ENCODE measurements around the gene ASB7.
"Not testable (repeated sequence)": the region's sequence is repeated elsewhere in the genome, so short reads cannot be mapped to it uniquely, and the experiment has no call there.

Gene ASB7

GRCh38 chr15:100671124-100671680, 68.8 kb downstream of the ASB7 start:
- Histone ChIP-seq H3K27ac (replicated peaks; ENCODE audit: low read length) (no peak overlapping the region), H3K4me3 (ENCODE audit: low read length in 2 of 2) (no peak overlapping the region), H3K23ac (ENCODE audit: low read depth, low read length, poor library complexity) (peak overlapping the region; percentile 38), H3K4ac (ENCODE audit: low read length) (no peak overlapping the region), H3K18ac (ENCODE audit: low read length) (no peak overlapping the region), H3K4me1 (ENCODE audit: control insufficient read depth in 2 of 2, insufficient read depth in 1 of 2, low read depth in 1 of 2, low read length in 2 of 2) (no peaks in the 10 kb centered on the region), H3K14ac (ENCODE audit: low read length) (no peak overlapping the region), H2BK120ac (ENCODE audit: low read depth, low read length) (no peak overlapping the region), H3K4me2 (ENCODE audit: insufficient read depth, low read length, poor library complexity, severe bottlenecking) (no peak overlapping the region), H3K36me3 (replicated peaks in 1 of 2; ENCODE audit: control insufficient read depth in 2 of 2, insufficient read depth in 2 of 2, low read length in 2 of 2) (no peaks in the 10 kb centered on the region), H2BK12ac (ENCODE audit: low read length) (no peak overlapping the region), H2AK5ac (ENCODE audit: low read depth, low read length) (peak overlapping the region; percentile 37), H4K8ac (ENCODE audit: low read depth, low read length) (no peak overlapping the region), H4K91ac (ENCODE audit: low read depth, low read length, poor library complexity) (no peak overlapping the region), H2AFZ (ENCODE audit: low read length) (no peak overlapping the region), H3K79me1 (ENCODE audit: low read depth, low read length) (no peaks in the 10 kb centered on the region), H2BK15ac (ENCODE audit: low read length) (no peak overlapping the region), H3K9ac (ENCODE audit: low read depth, low read length, poor library complexity) (no peak overlapping the region), H3K9me3 (replicated peaks in 1 of 2; ENCODE audit: control insufficient read depth in 2 of 2, insufficient read depth in 1 of 2, low read depth in 1 of 2, low read length in 2 of 2) (no peaks in the 10 kb centered on the region), H2BK5ac (ENCODE audit: low read length) (no peak overlapping the region), H3K27me3 (ENCODE audit: control insufficient read depth in 3 of 3, insufficient read depth in 3 of 3, low read depth in 1 of 3, low read length in 3 of 3) (peaks cover 0 to 2% (median 0%) of the 10 kb centered on the region in 3 experiments)
- no peak for DNase-seq (ENCODE audit: low spot score)
- no CpG with 5 or more reads among the region's 15 CpGs for WGBS, 2 donors (ENCODE audit: extremely low coverage in 2 of 2, insufficient read length in 2 of 2, insufficient replicate concordance in 1 of 2)

DNA sequence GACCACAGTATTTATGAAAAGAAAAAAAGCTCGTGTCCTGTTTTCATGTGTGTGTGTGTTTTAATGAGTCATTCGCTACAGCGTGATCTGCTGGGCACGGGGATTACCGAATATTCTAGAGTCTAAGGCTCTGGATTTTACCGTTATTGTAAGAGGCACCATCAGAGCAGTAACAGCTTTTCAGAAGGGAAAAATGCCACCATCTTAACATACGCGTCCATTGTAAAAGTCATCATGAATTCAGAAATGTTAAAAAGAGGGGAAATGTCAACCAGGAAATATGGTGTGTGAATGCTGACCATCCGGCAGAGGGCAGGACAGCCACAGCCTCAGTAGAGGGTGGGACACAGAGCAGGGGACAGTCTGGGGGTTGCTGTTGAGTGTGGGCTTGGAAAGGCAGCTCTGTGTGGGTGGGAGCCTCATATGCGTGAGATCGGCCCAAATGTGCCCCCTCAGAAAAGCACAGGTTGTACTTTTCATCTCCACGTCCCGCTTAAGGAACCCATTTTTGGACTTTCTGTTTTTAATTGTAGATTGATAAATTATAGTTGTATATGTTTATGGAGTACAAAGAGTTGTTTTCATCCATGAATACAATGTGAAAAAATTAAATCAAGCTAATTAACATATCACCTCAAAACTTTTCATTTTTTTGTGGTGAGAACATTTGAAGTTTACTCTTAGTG, 69.6 kb downstream of the ASB7 start:
- no peak overlapping the region for H2BK12ac ChIP-seq (ENCODE audit: low read length)
- no peak overlapping the region for H3K14ac ChIP-seq (ENCODE audit: low read length)
- no peak overlapping the region for H3K27ac ChIP-seq (replicated peaks; ENCODE audit: low read length)
- no peak overlapping the region for H2BK5ac ChIP-seq (ENCODE audit: low read length)
- H4K8ac ChIP-seq (ENCODE audit: low read depth, low read length): no peak overlapping the region
- no peak overlapping the region for H3K23ac ChIP-seq (ENCODE audit: low read depth, low read length, poor library complexity)
- no peak overlapping the region for H2BK120ac ChIP-seq (ENCODE audit: low read depth, low read length)
- H3K36me3 ChIP-seq (replicated peaks in 1 of 2; ENCODE audit: control insufficient read depth in 2 of 2, insufficient read depth in 2 of 2, low read length in 2 of 2): no peaks in the 10 kb centered on the region
- peaks cover 0 to 2% (median 0%) of the 10 kb centered on the region in 3 experiments for H3K27me3 ChIP-seq (ENCODE audit: control insufficient read depth in 3 of 3, insufficient read depth in 3 of 3, low read depth in 1 of 3, low read length in 3 of 3)
- no peak overlapping the region for H2AK5ac ChIP-seq (ENCODE audit: low read depth, low read length)
- H3K4ac ChIP-seq (ENCODE audit: low read length): no peak overlapping the region
- H3K79me1 ChIP-seq (ENCODE audit: low read depth, low read length): no peaks in the 10 kb centered on the region
- no peaks in the 10 kb centered on the region for H3K9me3 ChIP-seq (replicated peaks in 1 of 2; ENCODE audit: control insufficient read depth in 2 of 2, insufficient read depth in 1 of 2, low read depth in 1 of 2, low read length in 2 of 2)
- no peak overlapping the region for H3K4me3 ChIP-seq (ENCODE audit: low read length in 2 of 2)
- no peaks in the 10 kb centered on the region for H3K4me1 ChIP-seq (ENCODE audit: control insufficient read depth in 2 of 2, insufficient read depth in 1 of 2, low read depth in 1 of 2, low read length in 2 of 2)
- H2BK15ac ChIP-seq (ENCODE audit: low read length): no peak overlapping the region
- no CpG with 5 or more reads among the region's 13 CpGs for WGBS, 2 donors (ENCODE audit: extremely low coverage in 2 of 2, insufficient read length in 2 of 2, insufficient replicate concordance in 1 of 2)
- no peak overlapping the region for H2AFZ ChIP-seq (ENCODE audit: low read length)
- no peak overlapping the region for H3K9ac ChIP-seq (ENCODE audit: low read depth, low read length, poor library complexity)
- H4K91ac ChIP-seq (ENCODE audit: low read depth, low read length, poor library complexity): no peak overlapping the region
- no peak overlapping the region for H3K18ac ChIP-seq (ENCODE audit: low read length)
- H3K4me2 ChIP-seq (ENCODE audit: insufficient read depth, low read length, poor library complexity, severe bottlenecking): no peak overlapping the region
- DNase-seq (ENCODE audit: low spot score): no peak

DNA sequence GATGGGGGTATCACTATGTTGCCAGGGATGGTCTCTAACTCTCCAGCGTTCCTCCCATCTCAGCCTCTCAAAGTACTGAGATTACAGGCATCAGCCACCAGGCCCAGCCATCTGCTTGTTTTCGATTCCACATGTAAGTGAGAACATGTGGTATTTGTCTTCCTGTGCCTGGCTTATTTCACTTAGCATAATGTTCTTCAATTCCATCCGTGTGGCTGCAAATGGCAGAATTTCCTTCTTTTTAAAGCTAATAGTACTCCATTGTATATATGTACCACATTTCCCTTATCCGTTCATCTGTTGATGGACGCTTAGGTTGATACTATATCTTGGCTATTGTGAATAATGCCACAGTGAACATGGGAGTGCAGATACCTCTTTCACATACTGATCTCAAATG, 70.6 kb downstream of the ASB7 start:
- Histone ChIP-seq H3K27me3 (ENCODE audit: control insufficient read depth in 3 of 3, insufficient read depth in 3 of 3, low read depth in 1 of 3, low read length in 3 of 3) (peaks cover 0 to 2% (median 0%) of the 10 kb centered on the region in 3 experiments), H3K27ac (replicated peaks; ENCODE audit: low read length) (no peak overlapping the region), H3K18ac (ENCODE audit: low read length) (no peak overlapping the region), H2BK12ac (ENCODE audit: low read length) (no peak overlapping the region), H3K23ac (ENCODE audit: low read depth, low read length, poor library complexity) (no peak overlapping the region), H3K9me3 (replicated peaks in 1 of 2; ENCODE audit: control insufficient read depth in 2 of 2, insufficient read depth in 1 of 2, low read depth in 1 of 2, low read length in 2 of 2) (no peaks in the 10 kb centered on the region), H3K79me1 (ENCODE audit: low read depth, low read length) (no peaks in the 10 kb centered on the region), H3K4me1 (ENCODE audit: control insufficient read depth in 2 of 2, insufficient read depth in 1 of 2, low read depth in 1 of 2, low read length in 2 of 2) (no peaks in the 10 kb centered on the region), H2AK5ac (ENCODE audit: low read depth, low read length) (no peak overlapping the region), H3K4ac (ENCODE audit: low read length) (no peak overlapping the region), H4K8ac (ENCODE audit: low read depth, low read length) (no peak overlapping the region), H3K14ac (ENCODE audit: low read length) (no peak overlapping the region), H4K91ac (ENCODE audit: low read depth, low read length, poor library complexity) (no peak overlapping the region), H3K9ac (ENCODE audit: low read depth, low read length, poor library complexity) (no peak overlapping the region), H2AFZ (ENCODE audit: low read length) (no peak overlapping the region), H2BK120ac (ENCODE audit: low read depth, low read length) (no peak overlapping the region), H2BK15ac (ENCODE audit: low read length) (no peak overlapping the region), H3K4me3 (ENCODE audit: low read length in 2 of 2) (no peak overlapping the region), H2BK5ac (ENCODE audit: low read length) (no peak overlapping the region), H3K36me3 (replicated peaks in 1 of 2; ENCODE audit: control insufficient read depth in 2 of 2, insufficient read depth in 2 of 2, low read length in 2 of 2) (no peaks in the 10 kb centered on the region), H3K4me2 (ENCODE audit: insufficient read depth, low read length, poor library complexity, severe bottlenecking) (no peak overlapping the region)
- no peak for DNase-seq (ENCODE audit: low spot score)
- WGBS, 2 donors (ENCODE audit: extremely low coverage in 2 of 2, insufficient read length in 2 of 2, insufficient replicate concordance in 1 of 2): no CpG with 5 or more reads among the region's 5 CpGs

DNA sequence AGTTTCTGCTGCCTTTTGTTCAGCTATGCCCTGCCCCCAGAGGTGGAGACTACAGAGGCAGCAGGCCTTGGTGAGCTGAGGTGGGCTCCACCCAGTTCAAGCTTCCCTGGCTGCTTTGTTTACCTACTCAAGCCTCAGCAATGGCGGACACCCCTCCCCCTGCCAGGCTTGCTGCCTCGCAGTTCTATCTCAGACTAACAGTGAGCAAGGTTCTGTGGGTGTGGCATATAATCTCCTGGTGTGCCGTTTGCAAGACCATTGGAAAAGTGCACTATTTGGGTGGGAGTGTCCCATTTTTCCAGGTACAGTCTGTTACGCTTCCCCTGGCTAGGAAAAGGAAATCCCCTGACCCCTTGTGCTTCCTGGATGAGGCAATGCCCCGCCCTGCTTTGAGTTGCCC, 76.8 kb downstream of the ASB7 start:
- H2BK120ac ChIP-seq (ENCODE audit: low read depth, low read length); H3K9ac ChIP-seq (ENCODE audit: low read depth, low read length, poor library complexity); H3K4me1 ChIP-seq (ENCODE audit: control insufficient read depth in 2 of 2, insufficient read depth in 1 of 2, low read depth in 1 of 2, low read length in 2 of 2); DNase-seq (ENCODE audit: low spot score); H3K18ac ChIP-seq (ENCODE audit: low read length); H3K79me1 ChIP-seq (ENCODE audit: low read depth, low read length); H3K9me3 ChIP-seq (replicated peaks in 1 of 2; ENCODE audit: control insufficient read depth in 2 of 2, insufficient read depth in 1 of 2, low read depth in 1 of 2, low read length in 2 of 2); H3K4me2 ChIP-seq (ENCODE audit: insufficient read depth, low read length, poor library complexity, severe bottlenecking); H2BK5ac ChIP-seq (ENCODE audit: low read length); H2BK12ac ChIP-seq (ENCODE audit: low read length); H3K27me3 ChIP-seq (ENCODE audit: control insufficient read depth in 3 of 3, insufficient read depth in 3 of 3, low read depth in 1 of 3, low read length in 3 of 3); H3K14ac ChIP-seq (ENCODE audit: low read length); H3K4ac ChIP-seq (ENCODE audit: low read length); H3K27ac ChIP-seq (replicated peaks; ENCODE audit: low read length); H3K36me3 ChIP-seq (replicated peaks in 1 of 2; ENCODE audit: control insufficient read depth in 2 of 2, insufficient read depth in 2 of 2, low read length in 2 of 2); H4K91ac ChIP-seq (ENCODE audit: low read depth, low read length, poor library complexity); H3K4me3 ChIP-seq (ENCODE audit: low read length in 2 of 2); H4K8ac ChIP-seq (ENCODE audit: low read depth, low read length); H2AFZ ChIP-seq (ENCODE audit: low read length); H2BK15ac ChIP-seq (ENCODE audit: low read length); H3K23ac ChIP-seq (ENCODE audit: low read depth, low read length, poor library complexity); H2AK5ac ChIP-seq (ENCODE audit: low read depth, low read length): not testable (repeated sequence)
- WGBS, 2 donors (ENCODE audit: extremely low coverage in 2 of 2, insufficient read length in 2 of 2, insufficient replicate concordance in 1 of 2): no CpG with 5 or more reads among the region's 5 CpGs
